ENCODE data around the gene POMGNT1.
A peak's percentile ranks its signal among the peaks of the same experiment; 100 is the strongest.

Gene POMGNT1

GRCh38 chr1:46215504-46215903 is 17.3 kb upstream of the POMGNT1 start:
- Histone ChIP-seq H3K9ac (no peak overlapping the region), H3K4me2 (no peak overlapping the region), H3K4me1 (peaks cover 0 to 5% (median 0%) of the 10 kb centered on the region in 10 experiments; a peak in 1 of 20 replicates), H3K27me3 (no peaks in the 10 kb centered on the region), H4K20me1 (no peaks in the 10 kb centered on the region), H3K27ac (no peak overlapping the region), H3K9me3 (replicated peaks in 1 of 11) (peaks cover 0 to 8% (median 0%) of the 10 kb centered on the region in 11 experiments; a peak in 3 of 22 replicates), H3K4me3 (no peak overlapping the region), H3K36me3 (no peaks in the 10 kb centered on the region)
- TF ChIP-seq Cebpa-rat (IDR thresholded peaks at IDR 0.05), result no peak

GRCh38 chr1:46211051-46211450 is 12.8 kb upstream of the POMGNT1 start:
- H3K27me3 ChIP-seq, result no peaks in the 10 kb centered on the region
- no peak overlapping the region for H3K27ac ChIP-seq
- H3K9me3 ChIP-seq (replicated peaks in 1 of 11), result peaks cover 0 to 8% (median 0%) of the 10 kb centered on the region in 11 experiments; a peak in 3 of 22 replicates
- no peak for TF ChIP-seq Cebpa-rat (IDR thresholded peaks at IDR 0.05)
- no peaks in the 10 kb centered on the region for H3K36me3 ChIP-seq
- H3K4me2 ChIP-seq, result no peak overlapping the region
- H4K20me1 ChIP-seq, result no peaks in the 10 kb centered on the region
- H3K4me3 ChIP-seq, result no peak overlapping the region
- peaks cover 0 to 12% (median 7%) of the 10 kb centered on the region in 10 experiments; a peak in 15 of 20 replicates for H3K4me1 ChIP-seq
- H3K9ac ChIP-seq, result no peak overlapping the region

GRCh38 chr1:46210561-46210960 is 12.3 kb upstream of the POMGNT1 start:
- H3K4me2 ChIP-seq, result no peak overlapping the region
- H4K20me1 ChIP-seq, result no peaks in the 10 kb centered on the region
- TF ChIP-seq Cebpa-rat (IDR thresholded peaks at IDR 0.05), result no peak
- H3K9me3 ChIP-seq (replicated peaks in 1 of 11), result peaks cover 0 to 3% (median 0%) of the 10 kb centered on the region in 11 experiments; a peak in 3 of 22 replicates
- H3K27ac ChIP-seq, result no peak overlapping the region
- H3K9ac ChIP-seq, result no peak overlapping the region
- H3K36me3 ChIP-seq, result no peaks in the 10 kb centered on the region
- H3K27me3 ChIP-seq, result no peaks in the 10 kb centered on the region
- H3K4me3 ChIP-seq, result no peak overlapping the region
- H3K4me1 ChIP-seq, result peaks cover 0 to 15% (median 12%) of the 10 kb centered on the region in 10 experiments; a peak in 16 of 20 replicates

GRCh38 chr1:46206399-46206798 is 8.2 kb upstream of the POMGNT1 start:
- H3K4me1 ChIP-seq, result peaks cover 25 to 45% (median 40%) of the 10 kb centered on the region in 10 experiments
- no peak overlapping the region for H3K9ac ChIP-seq
- TF ChIP-seq Cebpa-rat (IDR thresholded peaks at IDR 0.05), result no peak
- H3K4me2 ChIP-seq, result 0 out of 22 replicates have a peak overlapping the region, but pooled peaks of 2 of the 11 experiments have one; percentile 33 to 37
- no peaks in the 10 kb centered on the region for H4K20me1 ChIP-seq
- no peak overlapping the region for H3K27ac ChIP-seq
- no peaks in the 10 kb centered on the region for H3K36me3 ChIP-seq
- H3K9me3 ChIP-seq (replicated peaks in 1 of 11), result no peaks in the 10 kb centered on the region
- H3K27me3 ChIP-seq, result peaks cover 0 to 18% (median 12%) of the 10 kb centered on the region in 11 experiments; a peak in 15 of 22 replicates
- no peak overlapping the region for H3K4me3 ChIP-seq

GRCh38 chr1:46205791-46206190 is 7.6 kb upstream of the POMGNT1 start:
- H3K4me1 ChIP-seq, result peaks cover 25 to 45% (median 40%) of the 10 kb centered on the region in 10 experiments
- H3K27me3 ChIP-seq, result peaks cover 0 to 18% (median 12%) of the 10 kb centered on the region in 11 experiments; a peak in 15 of 22 replicates
- no peak overlapping the region for H3K27ac ChIP-seq
- H3K9ac ChIP-seq, result no peak overlapping the region
- H3K9me3 ChIP-seq (replicated peaks in 1 of 11), result no peaks in the 10 kb centered on the region
- no peak overlapping the region for H3K4me3 ChIP-seq
- no peaks in the 10 kb centered on the region for H4K20me1 ChIP-seq
- H3K4me2 ChIP-seq, result peak overlapping the region in 4 of 11 experiments; percentile 2 to 98 (median 28); a peak in 4 of 22 replicates
- no peak for TF ChIP-seq Cebpa-rat (IDR thresholded peaks at IDR 0.05)
- no peaks in the 10 kb centered on the region for H3K36me3 ChIP-seq

GRCh38 chr1:46205141-46205540 is 6.9 kb upstream of the POMGNT1 start:
- Histone ChIP-seq H3K27ac (no peak overlapping the region), H3K4me2 (peak overlapping the region in 5 of 11 experiments; percentile 2 to 98 (median 35); a peak in 7 of 22 replicates), H3K27me3 (peaks cover 0 to 18% (median 12%) of the 10 kb centered on the region in 11 experiments; a peak in 15 of 22 replicates), H3K4me1 (peaks cover 25 to 45% (median 40%) of the 10 kb centered on the region in 10 experiments), H3K36me3 (no peaks in the 10 kb centered on the region), H4K20me1 (no peaks in the 10 kb centered on the region), H3K9me3 (replicated peaks in 1 of 11) (no peaks in the 10 kb centered on the region), H3K4me3 (no peak overlapping the region), H3K9ac (no peak overlapping the region)
- no peak for TF ChIP-seq Cebpa-rat (IDR thresholded peaks at IDR 0.05)

GRCh38 chr1:46204406-46204742 is 6.1 kb upstream of the POMGNT1 start:
- peak overlapping the region in 2 of 11 experiments; percentile 75 to 76; a peak in 1 of 22 replicates for H3K9ac ChIP-seq
- no peak overlapping the region for H3K27ac ChIP-seq
- H3K9me3 ChIP-seq (replicated peaks in 1 of 11), result no peaks in the 10 kb centered on the region
- peak overlapping the region; percentile 91 to 99 (median 98) for H3K4me2 ChIP-seq
- no peak for TF ChIP-seq Cebpa-rat (IDR thresholded peaks at IDR 0.05)
- H3K27me3 ChIP-seq, result peaks cover 0 to 18% (median 12%) of the 10 kb centered on the region in 11 experiments; a peak in 15 of 22 replicates
- H4K20me1 ChIP-seq, result no peaks in the 10 kb centered on the region
- H3K4me3 ChIP-seq, result peak overlapping the region in 6 of 10 experiments; percentile 63 to 76 (median 71); a peak in 6 of 20 replicates
- no peaks in the 10 kb centered on the region for H3K36me3 ChIP-seq
- peaks cover 26 to 45% (median 37%) of the 10 kb centered on the region in 10 experiments for H3K4me1 ChIP-seq

GRCh38 chr1:46203738-46204405 is 5.6 kb upstream of the POMGNT1 start:
- Histone ChIP-seq H3K9ac (peak overlapping the region in 10 of 11 experiments; percentile 54 to 83 (median 71); a peak in 18 of 22 replicates), H3K4me3 (peak overlapping the region; percentile 54 to 76 (median 69); a peak in 19 of 20 replicates)

GRCh38 chr1:46199233-46199749 is 1.1 kb upstream of the POMGNT1 start:
- H3K9ac ChIP-seq, result peak overlapping the region in 9 of 11 experiments; percentile 84 to 95 (median 86); a peak in 14 of 22 replicates

More at GRCh38 chr1:46203738-46204405, 5.6 kb upstream of the POMGNT1 start:
- no peaks in the 10 kb centered on the region for H3K36me3 ChIP-seq
- no peaks in the 10 kb centered on the region for H4K20me1 ChIP-seq
- peak overlapping the region in 1 of 11 experiments; percentile 26; a peak in 1 of 22 replicates for H3K27ac ChIP-seq
- H3K9me3 ChIP-seq (replicated peaks in 1 of 11), result no peaks in the 10 kb centered on the region
- peaks cover 31 to 50% (median 42%) of the 10 kb centered on the region in 10 experiments for H3K4me1 ChIP-seq
- TF ChIP-seq Cebpa-rat (IDR thresholded peaks at IDR 0.05), result no peak
- H3K4me2 ChIP-seq, result peak overlapping the region; percentile 91 to 99 (median 98)
- H3K27me3 ChIP-seq, result peaks cover 0 to 18% (median 12%) of the 10 kb centered on the region in 11 experiments; a peak in 15 of 22 replicates

More at GRCh38 chr1:46199233-46199749, 1.1 kb upstream of the POMGNT1 start:
- Histone ChIP-seq H3K4me3 (peak overlapping the region; percentile 67 to 81 (median 76); a peak in 17 of 20 replicates), H3K4me1 (peaks cover 45 to 63% (median 59%) of the 10 kb centered on the region in 10 experiments), H3K36me3 (peaks cover 10 to 26% (median 16%) of the 10 kb centered on the region in 11 experiments; a peak in 18 of 22 replicates), H3K4me2 (peak overlapping the region; percentile 87 to 99 (median 96)), H3K9me3 (replicated peaks in 1 of 11) (no peaks in the 10 kb centered on the region), H3K27ac (peak overlapping the region in 1 of 11 experiments; percentile 76; a peak in 2 of 22 replicates), H4K20me1 (no peaks in the 10 kb centered on the region), H3K27me3 (peaks cover 0 to 17% (median 12%) of the 10 kb centered on the region in 11 experiments; a peak in 15 of 22 replicates)
- no peak for TF ChIP-seq Cebpa-rat (IDR thresholded peaks at IDR 0.05)

Data from BLaER1 treated with 17β-estradiol and CSF1 and Interleukin-3, amounts not matched to agents 10 nM and 100 nM (cell line).